ENCODE results near the gene ERN1. TPM values are rescaled to one million over a fixed set of nuclear protein-coding genes. Genes with fewer than 3 reads are reported as not detected.
A peak's percentile ranks its signal among the peaks of the same experiment; 100 is the strongest.

ERN1 gene
- total and polyA plus RNA-seq, 7 donors = 1.2 to 9.4 (median 7.4) TPM

- H3K27me3 ChIP-seq = no peaks in the 10 kb centered on the region
- DNase-seq = no peak
- no peak overlapping the region for H3K4me3 ChIP-seq
- WGBS, 2 donors = 91 to 94% methylated on average over 12 of the region's 12 CpGs
- no peaks in the 10 kb centered on the region for H3K9me3 ChIP-seq
- TF ChIP-seq CTCF (IDR thresholded peaks at IDR 0.05) (no peak), EP300 (IDR thresholded peaks at IDR 0.05) (no peak), POLR2AphosphoS5 (IDR thresholded peaks at IDR 0.05) (no peak), POLR2A (IDR thresholded peaks at IDR 0.05) (no peak)
- no peaks in the 10 kb centered on the region for H3K4me1 ChIP-seq
- H3K36me3 ChIP-seq = peaks cover 18 to 63% (median 39%) of the 10 kb centered on the region in 4 donors
- no peak overlapping the region for H3K27ac ChIP-seq
- intact Hi-C loops (cut with DNase I) = no loop called here
These were observed 87.1 kb downstream of the ERN1 start for GRCh38 chr17:64042700-64043485.

DNA sequence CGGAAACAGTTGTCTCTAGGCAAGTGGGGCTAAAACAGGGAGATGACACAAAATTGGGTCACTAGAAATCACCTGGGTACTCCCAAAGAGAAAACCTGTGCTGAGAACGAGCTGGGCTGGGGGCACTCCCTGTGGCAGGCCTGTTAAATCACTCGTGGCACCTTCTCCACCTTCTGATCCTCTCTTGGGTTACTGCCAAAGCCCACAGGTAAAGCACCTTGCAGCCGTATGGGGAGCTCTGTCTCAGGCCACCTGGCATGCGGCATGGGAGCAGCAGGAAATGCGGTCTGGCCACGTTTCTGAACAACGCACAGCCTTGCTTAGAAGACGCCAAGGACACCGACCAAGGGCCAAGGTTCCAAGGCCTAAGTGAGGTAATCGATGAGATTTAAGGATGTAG, 88.0 kb downstream of the ERN1 start:
- H3K9me3 ChIP-seq = no peaks in the 10 kb centered on the region
- H3K4me3 ChIP-seq = no peak overlapping the region
- H3K4me1 ChIP-seq = no peaks in the 10 kb centered on the region
- WGBS, 2 donors = 69% methylated on average over 11 of the region's 11 CpGs
- H3K36me3 ChIP-seq = peaks cover 18 to 55% (median 34%) of the 10 kb centered on the region in 4 donors
- DNase-seq = peak; percentile 32
- intact Hi-C loops (cut with DNase I) = no loop called here
- H3K27me3 ChIP-seq = no peaks in the 10 kb centered on the region
- no peak overlapping the region for H3K27ac ChIP-seq
- no peak for TF ChIP-seq POLR2AphosphoS5 (IDR thresholded peaks at IDR 0.05)

DNA sequence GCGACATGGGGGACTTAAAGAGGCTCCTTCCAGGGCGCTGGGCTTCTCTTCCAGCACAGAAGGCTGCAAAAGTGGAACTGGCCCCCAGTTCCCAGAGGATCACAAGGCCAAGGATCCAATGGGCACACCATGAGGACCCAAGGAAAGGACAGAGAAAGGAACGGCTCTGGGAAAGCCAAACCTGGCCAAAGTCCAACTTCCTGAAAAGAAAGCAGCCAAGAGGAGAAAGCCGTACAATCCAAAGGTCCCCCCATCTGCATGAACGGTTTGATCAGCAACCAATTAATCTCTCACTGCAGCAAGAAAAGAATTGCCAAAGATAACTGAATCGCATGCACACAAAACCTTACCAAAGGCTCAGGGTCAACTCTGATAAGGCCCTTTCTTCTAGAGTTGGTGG, 89.7 kb downstream of the ERN1 start:
- intact Hi-C loops (cut with DNase I) = no loop called here
- Histone ChIP-seq H3K36me3 (peaks cover 12 to 38% (median 22%) of the 10 kb centered on the region in 4 donors), H3K4me3 (no peak overlapping the region), H3K9me3 (no peaks in the 10 kb centered on the region), H3K27me3 (no peaks in the 10 kb centered on the region), H3K27ac (no peak overlapping the region), H3K4me1 (no peaks in the 10 kb centered on the region)
- TF ChIP-seq POLR2A (IDR thresholded peaks at IDR 0.05) (no peak), CTCF (IDR thresholded peaks at IDR 0.05) (no peak), POLR2AphosphoS5 (IDR thresholded peaks at IDR 0.05) (no peak), EP300 (IDR thresholded peaks at IDR 0.05) (no peak)
- DNase-seq = peak; percentile 39
- 45 to 65% methylated on average over 6 of the region's 6 CpGs for WGBS, 2 donors

- Histone ChIP-seq H3K4me1 (no peaks in the 10 kb centered on the region), H3K36me3 (peaks cover under 1 to 26% (median 11%) of the 10 kb centered on the region in 4 donors), H3K4me3 (no peak overlapping the region), H3K27ac (no peak overlapping the region), H3K27me3 (no peaks in the 10 kb centered on the region), H3K9me3 (no peaks in the 10 kb centered on the region)
- DNase-seq = no peak
- no peak for TF ChIP-seq POLR2AphosphoS5 (IDR thresholded peaks at IDR 0.05)
- no peak for TF ChIP-seq CTCF (IDR thresholded peaks at IDR 0.05)
- no peak for TF ChIP-seq POLR2A (IDR thresholded peaks at IDR 0.05)
- no peak for TF ChIP-seq EP300 (IDR thresholded peaks at IDR 0.05)
- WGBS, 2 donors = 95 to 97% methylated on average over 3 of the region's 3 CpGs
- intact Hi-C loops (cut with DNase I) = no loop called here
These were observed 90.9 kb downstream of the ERN1 start for GRCh38 chr17:64039106-64039400.

DNA sequence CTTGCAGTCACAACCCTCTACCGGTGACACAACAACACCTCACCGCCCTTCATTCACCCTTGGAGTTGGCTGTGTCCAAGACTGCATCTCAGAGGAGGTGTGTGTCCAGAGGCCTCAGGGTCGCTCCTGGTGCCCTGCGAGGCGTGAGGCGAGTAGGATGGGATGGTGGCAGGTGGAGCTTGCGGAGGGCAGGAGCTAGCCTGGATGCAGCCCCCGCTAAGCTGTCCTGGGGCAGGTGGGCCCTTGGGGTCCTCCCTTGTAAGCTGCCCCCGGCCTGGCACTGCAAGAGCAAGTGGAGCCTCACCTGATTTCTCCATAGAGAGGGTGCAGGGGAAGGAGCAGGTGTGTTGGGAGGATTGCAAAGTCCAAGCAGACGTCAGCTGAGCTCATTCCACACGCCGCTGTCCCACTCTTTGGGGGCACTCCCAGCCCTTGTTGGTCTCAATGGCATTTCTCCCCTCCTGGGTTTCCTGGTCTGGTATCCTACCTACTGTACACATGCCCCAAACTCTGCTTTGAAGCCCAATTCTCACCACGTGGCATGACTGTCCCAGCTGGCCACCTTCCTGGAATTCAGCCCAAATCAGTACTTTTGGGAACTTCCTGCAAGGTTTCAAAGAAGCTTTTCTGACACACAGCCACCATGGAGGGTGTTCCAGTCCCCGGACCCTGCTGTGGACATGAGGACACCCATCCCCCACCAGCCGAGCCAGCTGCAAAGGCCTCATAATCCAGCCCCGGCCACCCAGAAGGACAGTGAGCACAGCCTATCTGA, 91.4 kb downstream of the ERN1 start:
- H3K4me3 ChIP-seq = no peak overlapping the region
- H3K27me3 ChIP-seq = no peaks in the 10 kb centered on the region
- no peaks in the 10 kb centered on the region for H3K4me1 ChIP-seq
- WGBS, 2 donors = 90% methylated on average over 16 of the region's 16 CpGs
- no peak overlapping the region for H3K27ac ChIP-seq
- no peak for TF ChIP-seq POLR2A (IDR thresholded peaks at IDR 0.05)
- no peak for TF ChIP-seq CTCF (IDR thresholded peaks at IDR 0.05)
- no peak for TF ChIP-seq EP300 (IDR thresholded peaks at IDR 0.05)
- peaks cover 0 to 21% (median 6%) of the 10 kb centered on the region in 4 donors for H3K36me3 ChIP-seq
- intact Hi-C loops (cut with DNase I) = no loop called here
- DNase-seq = peak; percentile 49
- no peaks in the 10 kb centered on the region for H3K9me3 ChIP-seq
